ENCODE measurements around the gene HLA-DOA.
A peak's percentile ranks its signal among the peaks of the same experiment; 100 is the strongest.

DNA sequence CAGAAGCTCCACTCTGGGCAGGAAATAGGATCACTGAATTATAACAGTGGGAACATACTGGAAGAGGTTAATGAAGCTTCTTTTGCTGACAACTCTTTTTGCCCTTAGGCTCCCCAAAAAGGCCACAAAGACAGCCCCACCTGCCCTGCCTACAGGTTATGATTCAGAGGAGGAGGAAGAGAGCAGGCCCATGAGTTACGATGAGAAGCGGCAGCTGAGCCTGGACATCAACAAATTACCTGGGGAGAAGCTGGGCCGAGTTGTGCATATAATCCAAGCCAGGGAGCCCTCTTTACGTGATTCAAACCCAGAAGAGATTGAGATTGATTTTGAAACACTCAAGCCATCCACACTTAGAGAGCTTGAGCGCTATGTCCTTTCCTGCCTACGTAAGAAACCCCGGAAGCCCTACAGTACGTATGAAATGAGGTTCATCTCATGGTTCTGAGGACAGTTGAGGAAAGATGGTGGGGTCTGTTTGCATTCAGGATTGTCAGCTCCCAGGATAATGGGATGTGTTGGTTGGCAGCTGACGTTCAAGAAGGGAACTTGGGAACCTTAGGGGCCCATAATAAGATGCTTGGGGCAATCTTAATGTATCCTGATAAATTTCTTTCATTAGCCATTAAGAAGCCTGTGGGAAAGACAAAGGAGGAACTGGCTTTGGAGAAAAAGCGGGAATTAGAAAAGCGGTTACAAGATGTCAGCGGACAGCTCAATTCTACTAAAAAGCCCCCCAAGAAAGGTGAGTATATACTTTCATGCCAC lies 29.5 kb downstream of the HLA-DOA start:
- TF ChIP-seq, protein P1, sequence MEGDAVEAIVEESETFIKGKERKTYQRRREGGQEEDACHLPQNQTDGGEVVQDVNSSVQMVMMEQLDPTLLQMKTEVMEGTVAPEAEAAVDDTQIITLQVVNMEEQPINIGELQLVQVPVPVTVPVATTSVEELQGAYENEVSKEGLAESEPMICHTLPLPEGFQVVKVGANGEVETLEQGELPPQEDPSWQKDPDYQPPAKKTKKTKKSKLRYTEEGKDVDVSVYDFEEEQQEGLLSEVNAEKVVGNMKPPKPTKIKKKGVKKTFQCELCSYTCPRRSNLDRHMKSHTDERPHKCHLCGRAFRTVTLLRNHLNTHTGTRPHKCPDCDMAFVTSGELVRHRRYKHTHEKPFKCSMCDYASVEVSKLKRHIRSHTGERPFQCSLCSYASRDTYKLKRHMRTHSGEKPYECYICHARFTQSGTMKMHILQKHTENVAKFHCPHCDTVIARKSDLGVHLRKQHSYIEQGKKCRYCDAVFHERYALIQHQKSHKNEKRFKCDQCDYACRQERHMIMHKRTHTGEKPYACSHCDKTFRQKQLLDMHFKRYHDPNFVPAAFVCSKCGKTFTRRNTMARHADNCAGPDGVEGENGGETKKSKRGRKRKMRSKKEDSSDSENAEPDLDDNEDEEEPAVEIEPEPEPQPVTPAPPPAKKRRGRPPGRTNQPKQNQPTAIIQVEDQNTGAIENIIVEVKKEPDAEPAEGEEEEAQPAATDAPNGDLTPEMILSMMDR (IDR thresholded peaks at IDR 0.05), result no peak
- TF ChIP-seq POLR2A (IDR thresholded peaks at IDR 0.05), result no peak
- TF ChIP-seq POLR2AphosphoS5 (IDR thresholded peaks at IDR 0.05), result peak in 1 of 4 donors; percentile 14
- TF ChIP-seq EP300 (IDR thresholded peaks at IDR 0.05), result no peak
